Adrenal gland (tissue), 12 donors: Measurements from ENCODE around the gene ARMC9. TPM values are rescaled to one million over a fixed set of nuclear protein-coding genes. Genes with fewer than 3 reads are reported as not detected.

Experiments used
- DNase-seq, 7 donors: peaks; one replicate each; pipeline ENCODE4 v3.0.0-alpha.2; 2019 to 2020
- H3K27ac ChIP-seq, 5 donors: fragments of 200-600 bp; sonication (generic) in 4 of 5; 1 replicate in 3 of 5; 2 replicates in 2 of 5; pipeline versions ENCODE4 v1.5.1 to v1.8.0; 2016 to 2020; ENCODE audit warnings: mild to moderate bottlenecking in 1 of 5
- H3K27me3 ChIP-seq: fragments of 200-600 bp; 2 replicates; pipeline ENCODE4 v1.8.0; 2021
- H3K36me3 ChIP-seq, 2 donors: fragments of 200-600 bp; replicated peaks in 1 of 2; 1 replicate in 1 of 2; 2 replicates in 1 of 2; pipeline versions ENCODE4 v1.5.1 to v1.8.0; 2018 to 2022
- H3K4me1 ChIP-seq, 2 donors: fragments of 200-600 bp; replicated peaks in 1 of 2; 1 replicate in 1 of 2; 2 replicates in 1 of 2; pipeline versions ENCODE4 v1.5.1 to v1.8.0; 2018 to 2021
- H3K4me3 ChIP-seq, 4 donors: fragments of 200-600 bp; sonication (generic) in 3 of 4; one replicate each; pipeline ENCODE4 v1.5.1; 2016 to 2018
- H3K9me3 ChIP-seq, 3 donors: fragments of 200-600 bp; sonication (generic) in 1 of 3; replicated peaks in 1 of 3; 1 replicate in 2 of 3; 2 replicates in 1 of 3; pipeline versions ENCODE4 v1.5.1 to v1.8.0; 2016 to 2021
- POLR2A ChIP-seq, 2 donors: fragments of 450-650 bp; IDR thresholded peaks; one replicate each; pipeline ENCODE4 v1.6.1; 2017; ENCODE audit warnings: antibody characterized with exemption in 2 of 2, mild to moderate bottlenecking in 2 of 2, moderate library complexity in 1 of 2
- WGBS, 4 donors: extraction: QIAGEN DNeasy Blood & Tissue Kit in 2 of 4; methylation state at CpG; one replicate each; pipeline versions ENCODE4 v1.1.5 to v1.1.7; 2013 to 2017; 5-methylcytosine and 5-hydroxymethylcytosine counted together
- intact Hi-C, 2 donors: fragments of 100-400 bp; cut with DNase I; formaldehyde crosslinking; loops; one replicate each; pipeline versions ENCODE4 v1.14.1 to v1.15.0; 2022 to 2023
- polyA plus RNA-seq, 3 donors: library from polyadenylated mRNA; stranded (reverse); fragments of 200-250 nt in 2 of 3; fragments of 350-450 nt in 1 of 3; fragmentation: Illumina TruSeq in 1 of 3; extraction: RNeasy Lipid Tissue Mini Kit (QIAGEN cat#74804) in 1 of 3; gene quantifications; one replicate each; pipeline ENCODE4 v1.2.3, GENCODE V29; 2013 to 2014
- total RNA-seq, 9 donors: library from RNA; depleted of rRNA in 4 of 9; stranded (reverse); fragments of >200 nt in 4 of 9; fragments of 120-200 nt in 1 of 9; fragmentation: NEBNext Ultra II Directional in 1 of 9; extraction: Animal tissue kit (Norgen Biotek cat#: 25700) in 1 of 9; gene quantifications; one replicate each; pipeline versions ENCODE4 v1.1.0 to v1.2.4, GENCODE V29; 2013 to 2023
- TF ChIP-seq, protein P1 (sequence below), 6 experiments: fragments of 450-650 bp in 4 of 6; fragments of 200-600 bp in 2 of 6; sonication (generic) in 1 of 6; IDR thresholded peaks; 1 replicate in 5 of 6; 2 replicates in 1 of 6; pipeline versions ENCODE4 v1.5.1 to v1.8.0; 2016 to 2021; ENCODE audit warnings: antibody characterized with exemption in 6 of 6, mild to moderate bottlenecking in 2 of 6, moderate library complexity in 1 of 6
- donor health status: healthy with polysubstance abuse.
- donor health status: Bipolar disorder and iron deficiency.
- donor health status: DM: yes; HTN: yes; CAD: no.
- donor health status: DM: no; HTN: no; CAD: no.
- donor health status: DM: no; HTN: no; CAD: no.
- donor health status: DM: yes; HTN: yes; CAD: no.

ARMC9 gene
- total and polyA plus RNA-seq, 12 donors: 22.0 to 109 (median 54.2) TPM

DNA sequence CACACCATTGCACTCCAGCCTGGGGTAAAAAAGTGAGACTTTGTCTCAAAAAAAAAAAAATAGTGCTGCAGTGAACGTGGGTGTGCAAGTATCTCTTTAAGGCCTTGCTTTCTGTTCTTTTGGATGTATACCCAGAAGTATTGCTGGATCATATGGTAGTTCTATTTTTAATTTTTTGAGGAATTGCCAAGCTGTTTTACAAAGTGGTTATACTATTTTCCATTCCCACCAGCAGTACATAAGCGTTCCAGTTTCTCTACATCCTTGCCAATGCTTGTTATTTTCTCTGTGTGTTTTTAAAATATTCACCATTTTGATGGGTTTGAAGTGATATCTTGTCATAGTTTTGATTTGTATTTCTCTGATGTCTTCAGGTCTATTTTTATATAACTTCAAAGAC lies 13.1 kb downstream of the ARMC9 start:
- intact Hi-C loops: no loop called here
- H3K27ac ChIP-seq: no peak overlapping the region
- H3K4me1 ChIP-seq: no peaks in the 10 kb centered on the region
- H3K27me3 ChIP-seq: no peaks in the 10 kb centered on the region
- H3K36me3 ChIP-seq: peaks cover 0 to 56% of the 10 kb centered on the region in 2 donors
- no peaks in the 10 kb centered on the region for H3K9me3 ChIP-seq
- 72 to 84% (median 75%) methylated on average over 2 of the region's 2 CpGs for WGBS, 4 donors
- DNase-seq: no peak
- H3K4me3 ChIP-seq: no peak overlapping the region
- no peak for TF ChIP-seq POLR2A (IDR thresholded peaks at IDR 0.05)
- TF ChIP-seq, protein P1, sequence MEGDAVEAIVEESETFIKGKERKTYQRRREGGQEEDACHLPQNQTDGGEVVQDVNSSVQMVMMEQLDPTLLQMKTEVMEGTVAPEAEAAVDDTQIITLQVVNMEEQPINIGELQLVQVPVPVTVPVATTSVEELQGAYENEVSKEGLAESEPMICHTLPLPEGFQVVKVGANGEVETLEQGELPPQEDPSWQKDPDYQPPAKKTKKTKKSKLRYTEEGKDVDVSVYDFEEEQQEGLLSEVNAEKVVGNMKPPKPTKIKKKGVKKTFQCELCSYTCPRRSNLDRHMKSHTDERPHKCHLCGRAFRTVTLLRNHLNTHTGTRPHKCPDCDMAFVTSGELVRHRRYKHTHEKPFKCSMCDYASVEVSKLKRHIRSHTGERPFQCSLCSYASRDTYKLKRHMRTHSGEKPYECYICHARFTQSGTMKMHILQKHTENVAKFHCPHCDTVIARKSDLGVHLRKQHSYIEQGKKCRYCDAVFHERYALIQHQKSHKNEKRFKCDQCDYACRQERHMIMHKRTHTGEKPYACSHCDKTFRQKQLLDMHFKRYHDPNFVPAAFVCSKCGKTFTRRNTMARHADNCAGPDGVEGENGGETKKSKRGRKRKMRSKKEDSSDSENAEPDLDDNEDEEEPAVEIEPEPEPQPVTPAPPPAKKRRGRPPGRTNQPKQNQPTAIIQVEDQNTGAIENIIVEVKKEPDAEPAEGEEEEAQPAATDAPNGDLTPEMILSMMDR (IDR thresholded peaks at IDR 0.05): no peak

DNA sequence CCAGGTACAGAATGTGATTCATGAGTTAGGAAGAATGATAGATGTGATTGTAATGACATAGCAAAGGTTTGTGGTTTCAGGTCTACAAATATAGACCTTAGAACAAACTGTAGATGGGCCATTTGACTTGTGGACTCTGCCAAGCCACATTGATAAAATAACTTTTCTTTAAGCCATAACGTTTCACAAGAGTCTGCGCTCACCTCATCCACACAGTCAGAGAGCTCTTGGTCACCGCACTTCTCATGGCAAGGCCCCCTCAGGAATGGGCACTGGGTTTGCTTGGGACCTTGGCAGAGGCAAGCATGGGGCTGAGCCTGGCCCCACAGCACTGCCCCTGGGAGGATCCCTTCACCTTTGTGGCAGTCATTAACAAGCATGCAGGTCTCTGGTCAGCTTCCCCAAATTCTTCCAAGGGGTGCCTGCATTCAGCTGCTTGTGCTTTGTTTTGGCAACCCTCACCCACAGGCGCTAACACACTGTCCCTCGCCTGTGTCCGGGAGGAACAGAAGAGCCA lies 14.0 kb downstream of the ARMC9 start:
- Histone ChIP-seq H3K4me1 (no peaks in the 10 kb centered on the region), H3K9me3 (no peaks in the 10 kb centered on the region), H3K27me3 (no peaks in the 10 kb centered on the region), H3K27ac (no peak overlapping the region), H3K36me3 (peaks cover 0 to 65% of the 10 kb centered on the region in 2 donors), H3K4me3 (no peak overlapping the region)
- TF ChIP-seq, protein P1 (IDR thresholded peaks at IDR 0.05): no peak
- no peak for TF ChIP-seq POLR2A (IDR thresholded peaks at IDR 0.05)
- intact Hi-C loops: no loop called here
- WGBS, 4 donors: 88 to 90% (median 89%) methylated on average over 6 of the region's 6 CpGs
- DNase-seq: no peak

DNA sequence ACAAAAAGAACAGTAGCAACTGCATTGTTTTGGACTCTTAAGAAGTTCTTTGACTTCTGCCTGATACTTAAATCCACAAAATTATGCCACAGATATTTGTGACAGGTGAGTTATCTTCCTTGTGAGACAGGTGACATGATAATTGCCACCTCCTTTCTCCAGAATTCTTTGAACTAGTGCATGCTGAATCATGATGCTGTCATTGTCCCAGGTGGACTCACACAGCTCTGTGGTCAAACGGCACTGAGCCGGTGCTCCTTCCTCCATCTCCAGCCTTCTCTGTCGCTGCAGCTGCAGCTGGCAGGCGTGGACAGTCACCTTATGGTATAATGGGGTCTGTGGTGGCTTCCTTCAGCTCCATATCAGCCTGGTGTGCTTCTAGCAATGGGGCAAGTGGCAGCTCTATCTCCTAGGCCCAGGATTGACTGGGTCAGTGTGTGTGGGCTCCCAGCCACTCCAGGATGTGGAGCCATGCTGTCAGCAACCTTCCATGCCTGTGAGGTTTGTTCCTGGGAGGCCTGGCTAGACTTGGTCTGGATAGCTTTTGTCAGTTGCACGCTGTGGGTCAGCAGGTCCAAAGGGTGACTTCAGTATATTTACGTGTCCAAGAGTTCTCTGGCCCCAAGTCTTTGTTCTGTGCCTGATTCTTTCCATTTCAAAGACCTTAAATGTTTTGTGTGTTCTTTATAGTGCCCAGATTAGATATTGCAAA lies 15.7 kb downstream of the ARMC9 start:
- Histone ChIP-seq H3K4me3 (no peak overlapping the region), H3K27me3 (no peaks in the 10 kb centered on the region), H3K27ac (no peak overlapping the region), H3K36me3 (peaks cover 0 to 58% of the 10 kb centered on the region in 2 donors), H3K9me3 (no peaks in the 10 kb centered on the region), H3K4me1 (no peaks in the 10 kb centered on the region)
- TF ChIP-seq POLR2A (IDR thresholded peaks at IDR 0.05): no peak
- TF ChIP-seq, protein P1 (IDR thresholded peaks at IDR 0.05): no peak
- 88 to 100% (median 94%) methylated on average over 4 to 6 of the region's 6 CpGs for WGBS, 4 donors
- DNase-seq: no peak
- intact Hi-C loops: no loop called here

DNA sequence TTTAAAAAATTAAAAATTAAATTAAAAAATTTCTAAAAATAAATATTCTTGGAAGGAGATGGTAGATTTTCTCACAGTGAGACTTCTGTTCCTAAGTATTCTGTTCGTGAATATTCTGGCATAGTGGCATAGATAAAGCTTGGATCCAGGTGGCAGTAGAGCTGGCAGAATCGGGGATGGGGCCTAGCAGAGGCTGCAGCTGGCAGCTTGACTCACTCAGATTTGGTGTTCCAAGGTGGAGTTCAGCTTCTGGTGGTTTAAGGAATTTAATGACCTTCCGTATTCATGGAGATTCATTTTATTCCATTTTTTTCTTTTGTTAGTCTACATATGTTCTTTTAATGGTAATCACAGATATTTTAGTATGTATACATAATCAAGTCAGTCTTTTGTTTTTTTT lies 19.9 kb downstream of the ARMC9 start:
- no peak overlapping the region for H3K4me3 ChIP-seq
- peaks cover 0 to 48% of the 10 kb centered on the region in 2 donors for H3K36me3 ChIP-seq
- H3K27me3 ChIP-seq: no peaks in the 10 kb centered on the region
- intact Hi-C loops: no loop called here
- peaks cover 0 to 10% of the 10 kb centered on the region in 2 donors for H3K4me1 ChIP-seq
- peak in 1 of 7 donors; percentile 48 for DNase-seq
- H3K9me3 ChIP-seq: no peaks in the 10 kb centered on the region
- WGBS, 4 donors: 83 to 91% (median 87%) methylated on average over 3 of the region's 3 CpGs
- H3K27ac ChIP-seq: no peak overlapping the region
- no peak for TF ChIP-seq POLR2A (IDR thresholded peaks at IDR 0.05)
- TF ChIP-seq, protein P1 (IDR thresholded peaks at IDR 0.05): no peak
